Upper lobe of left lung (tissue), 6 donors: ENCODE measurements around the gene ATP8B1. TPM values are rescaled to one million over a fixed set of nuclear protein-coding genes. Genes with fewer than 3 reads are reported as not detected.

ENCODE experiments used
- ATAC-seq, 2 donors: fragments of 200-7000 bp; cut with Tn5 transposase; one replicate each; pipeline ENCODE4 v1.9.1; 2022; ENCODE audit warnings: mild to moderate bottlenecking in 2 of 2, moderate library complexity in 2 of 2; ENCODE audit not compliant: low FRiP score in 2 of 2
- DNase-seq, 2 donors: peaks; one replicate each; pipeline ENCODE4 v3.0.0-alpha.2; 2019 to 2020
- H3K27ac ChIP-seq, 4 donors: fragments of 200-600 bp; sonication (generic); one replicate each; pipeline ENCODE4 v1.5.1; 2016 to 2019
- H3K27me3 ChIP-seq, 4 donors: fragments of 200-600 bp; sonication (generic); one replicate each; pipeline ENCODE4 v1.5.1; 2017 to 2019
- H3K36me3 ChIP-seq, 4 donors: fragments of 200-600 bp; sonication (generic); one replicate each; pipeline ENCODE4 v1.5.1; 2016 to 2019
- H3K4me1 ChIP-seq, 4 donors: fragments of 200-600 bp; sonication (generic); one replicate each; pipeline ENCODE4 v1.5.1; 2018 to 2019
- H3K4me3 ChIP-seq, 4 donors: fragments of 200-600 bp; sonication (generic); one replicate each; pipeline ENCODE4 v1.5.1; 2017 to 2019; ENCODE audit warnings: mild to moderate bottlenecking in 2 of 4, moderate library complexity in 1 of 4
- H3K9me3 ChIP-seq, 4 donors: fragments of 200-600 bp; sonication (generic); one replicate each; pipeline ENCODE4 v1.5.1; 2018 to 2019
- CTCF ChIP-seq, 6 experiments: fragments of 450-650 bp in 4 of 6; fragments of 200-600 bp in 2 of 6; sonication (generic) in 2 of 6; IDR thresholded peaks; one replicate each; pipeline ENCODE4 v1.5.1; 2016 to 2019; ENCODE audit warnings: antibody characterized with exemption in 6 of 6
- EP300 ChIP-seq, 4 donors: sonication (generic); formaldehyde crosslinking; IDR thresholded peaks; one replicate each; pipeline ENCODE4 v1.5.1; 2017; ENCODE audit warnings: antibody characterized with exemption in 4 of 4, control low read depth in 2 of 4
- POLR2A ChIP-seq, 4 donors: fragments of 450-650 bp; IDR thresholded peaks; one replicate each; pipeline ENCODE4 v1.5.1; 2016 to 2017; ENCODE audit warnings: antibody characterized with exemption in 4 of 4, mild to moderate bottlenecking in 2 of 4
- POLR2AphosphoS5 ChIP-seq, 2 donors: sonication (generic); formaldehyde crosslinking; IDR thresholded peaks; one replicate each; pipeline ENCODE4 v1.5.1; 2017; ENCODE audit warnings: antibody characterized with exemption in 2 of 2
- WGBS, 2 donors: methylation state at CpG; one replicate each; pipeline ENCODE4 v1.1.5; 2017 to 2018; 5-methylcytosine and 5-hydroxymethylcytosine counted together
- total RNA-seq, 6 donors: library from RNA; depleted of rRNA in 4 of 6; stranded (reverse); fragments of >200 nt in 4 of 6; gene quantifications; one replicate each; pipeline versions ENCODE4 v1.1.0 to v1.2.1, GENCODE V29; 2016 to 2021
- donor health status: DM: no; HTN: no; CAD: no; lungs with moderate emphysema.
- donor health status: DM: no; HTN: yes; CAD: no; lungs with severe emphysema.

The ATP8B1 gene
- total RNA-seq, 6 donors from 2014 or later, result 19.6 to 36.5 (median 26.0) TPM

GRCh38 chr18:57813245-57813644 lies 10.1 kb upstream of the ATP8B1 start:
- Histone ChIP-seq H3K9me3 (peaks cover 0 to 2% (median 0%) of the 10 kb centered on the region in 4 donors), H3K4me3 (no peak overlapping the region), H3K27ac (no peak overlapping the region), H3K4me1 (peaks cover 0 to under 1% (median 0%) of the 10 kb centered on the region in 4 donors), H3K36me3 (no peaks in the 10 kb centered on the region), H3K27me3 (no peaks in the 10 kb centered on the region)
- TF ChIP-seq CTCF (IDR thresholded peaks at IDR 0.05), result no peak
- no peak for TF ChIP-seq EP300 (IDR thresholded peaks at IDR 0.05)
- TF ChIP-seq POLR2A (IDR thresholded peaks at IDR 0.05), result no peak
- no peak for TF ChIP-seq POLR2AphosphoS5 (IDR thresholded peaks at IDR 0.05)
- ATAC-seq (no peak), DNase-seq (no peak)

GRCh38 chr18:57812126-57812477 lies 9.0 kb upstream of the ATP8B1 start:
- no peak for ATAC-seq

GRCh38 chr18:57811477-57812125 lies 8.5 kb upstream of the ATP8B1 start:
- TF ChIP-seq POLR2A (IDR thresholded peaks at IDR 0.05), result no peak
- TF ChIP-seq POLR2AphosphoS5 (IDR thresholded peaks at IDR 0.05), result no peak
- no peak for TF ChIP-seq CTCF (IDR thresholded peaks at IDR 0.05)
- TF ChIP-seq EP300 (IDR thresholded peaks at IDR 0.05), result no peak
- Histone ChIP-seq H3K27me3 (no peaks in the 10 kb centered on the region), H3K4me3 (no peak overlapping the region), H3K27ac (no peak overlapping the region), H3K4me1 (peaks cover 0 to 12% (median 9%) of the 10 kb centered on the region in 4 donors), H3K36me3 (no peaks in the 10 kb centered on the region), H3K9me3 (peaks cover 0 to 2% (median 0%) of the 10 kb centered on the region in 4 donors)
- no peak for DNase-seq
- WGBS, 2 donors, result 89 to 95% methylated on average over 4 of the region's 4 CpGs
- no peak for ATAC-seq

More at GRCh38 chr18:57812126-57812477, 9.0 kb upstream of the ATP8B1 start:
- H3K27me3 ChIP-seq, result no peaks in the 10 kb centered on the region
- no peak overlapping the region for H3K27ac ChIP-seq
- no peak for TF ChIP-seq POLR2AphosphoS5 (IDR thresholded peaks at IDR 0.05)
- no peak for TF ChIP-seq POLR2A (IDR thresholded peaks at IDR 0.05)
- H3K4me3 ChIP-seq, result no peak overlapping the region
- no peaks in the 10 kb centered on the region for H3K36me3 ChIP-seq
- peaks cover 0 to 10% (median 6%) of the 10 kb centered on the region in 4 donors for H3K4me1 ChIP-seq
- peaks cover 0 to 2% (median 0%) of the 10 kb centered on the region in 4 donors for H3K9me3 ChIP-seq
- DNase-seq, result no peak

- Histone ChIP-seq H3K9me3 (peaks cover 0 to 2% (median 0%) of the 10 kb centered on the region in 4 donors), H3K36me3 (no peaks in the 10 kb centered on the region), H3K4me1 (peaks cover 0 to 14% (median 9%) of the 10 kb centered on the region in 4 donors), H3K27ac (no peak overlapping the region), H3K4me3 (no peak overlapping the region), H3K27me3 (no peaks in the 10 kb centered on the region)
- no peak for DNase-seq
- ATAC-seq, result no peak
- TF ChIP-seq POLR2AphosphoS5 (IDR thresholded peaks at IDR 0.05) (no peak), CTCF (IDR thresholded peaks at IDR 0.05) (no peak), POLR2A (IDR thresholded peaks at IDR 0.05) (no peak), EP300 (IDR thresholded peaks at IDR 0.05) (no peak)
These were observed 6.1 kb upstream of the ATP8B1 start for GRCh38 chr18:57809190-57809589.

- WGBS, 2 donors, result 42 to 47% methylated on average over 2 of the region's 2 CpGs
- Histone ChIP-seq H3K27ac (peak overlapping the region in 3 of 4 donors; percentile 18 to 69 (median 58)), H3K27me3 (no peaks in the 10 kb centered on the region), H3K4me1 (peaks cover 2 to 27% (median 14%) of the 10 kb centered on the region in 4 donors), H3K4me3 (no peak overlapping the region), H3K9me3 (peaks cover 0 to 2% (median 0%) of the 10 kb centered on the region in 4 donors), H3K36me3 (no peaks in the 10 kb centered on the region)
- no peak for ATAC-seq
- DNase-seq, result no peak
- TF ChIP-seq POLR2AphosphoS5 (IDR thresholded peaks at IDR 0.05) (no peak), POLR2A (IDR thresholded peaks at IDR 0.05) (no peak), EP300 (IDR thresholded peaks at IDR 0.05) (no peak)
These were observed 4.4 kb upstream of the ATP8B1 start for GRCh38 chr18:57807336-57808117.
